ENCODE data around the gene DDX17. TPM values are rescaled to one million over a fixed set of nuclear protein-coding genes. Genes with fewer than 3 reads are reported as not detected.

DDX17 gene
- total RNA-seq, 1 donor from 2014 or later = 492 TPM

- no peaks in the 10 kb centered on the region for H3K4me1 Mint-ChIP-seq (ENCODE audit: unreplicated experiment)
- H3K9me3 Mint-ChIP-seq (ENCODE audit: unreplicated experiment) = no peaks in the 10 kb centered on the region
- peaks cover 7% of the 10 kb centered on the region for H3K27me3 Mint-ChIP-seq (ENCODE audit: unreplicated experiment)
- no peak overlapping the region for H3K27ac Mint-ChIP-seq (ENCODE audit: unreplicated experiment)
- peaks cover 4% of the 10 kb centered on the region for H3K36me3 Mint-ChIP-seq (ENCODE audit: low read depth, unreplicated experiment)
- no peak overlapping the region for H3K4me3 Mint-ChIP-seq (ENCODE audit: unreplicated experiment)
- DNase-seq (ENCODE audit: low spot score) = no peak
- TF ChIP-seq CTCF (IDR thresholded peaks at IDR 0.05; ENCODE audit: unreplicated experiment) = no peak
These were observed 69.3 kb downstream of the DDX17 start for GRCh38 chr22:38436629-38437395.

GRCh38 chr22:38435965-38436364 lies 70.1 kb downstream of the DDX17 start:
- peaks cover 4% of the 10 kb centered on the region for H3K36me3 Mint-ChIP-seq (ENCODE audit: low read depth, unreplicated experiment)
- H3K27ac Mint-ChIP-seq (ENCODE audit: unreplicated experiment) = no peak overlapping the region
- DNase-seq (ENCODE audit: low spot score) = no peak
- no peaks in the 10 kb centered on the region for H3K4me1 Mint-ChIP-seq (ENCODE audit: unreplicated experiment)
- H3K27me3 Mint-ChIP-seq (ENCODE audit: unreplicated experiment) = peaks cover 7% of the 10 kb centered on the region
- H3K4me3 Mint-ChIP-seq (ENCODE audit: unreplicated experiment) = no peak overlapping the region
- TF ChIP-seq CTCF (IDR thresholded peaks at IDR 0.05; ENCODE audit: unreplicated experiment) = no peak
- H3K9me3 Mint-ChIP-seq (ENCODE audit: unreplicated experiment) = no peaks in the 10 kb centered on the region

- no peak overlapping the region for H3K27ac Mint-ChIP-seq (ENCODE audit: unreplicated experiment)
- H3K27me3 Mint-ChIP-seq (ENCODE audit: unreplicated experiment) = peaks cover 4% of the 10 kb centered on the region
- H3K4me3 Mint-ChIP-seq (ENCODE audit: unreplicated experiment) = no peak overlapping the region
- H3K36me3 Mint-ChIP-seq (ENCODE audit: low read depth, unreplicated experiment) = no peaks in the 10 kb centered on the region
- DNase-seq (ENCODE audit: low spot score) = no peak
- H3K4me1 Mint-ChIP-seq (ENCODE audit: unreplicated experiment) = no peaks in the 10 kb centered on the region
- no peak for TF ChIP-seq CTCF (IDR thresholded peaks at IDR 0.05; ENCODE audit: unreplicated experiment)
- H3K9me3 Mint-ChIP-seq (ENCODE audit: unreplicated experiment) = no peaks in the 10 kb centered on the region
These were observed 71.1 kb downstream of the DDX17 start for GRCh38 chr22:38435010-38435409.

- Mint-ChIP-seq H3K9me3 (ENCODE audit: unreplicated experiment) (no peaks in the 10 kb centered on the region), H3K27me3 (ENCODE audit: unreplicated experiment) (peaks cover 4% of the 10 kb centered on the region), H3K27ac (ENCODE audit: unreplicated experiment) (no peak overlapping the region), H3K4me1 (ENCODE audit: unreplicated experiment) (no peaks in the 10 kb centered on the region), H3K36me3 (ENCODE audit: low read depth, unreplicated experiment) (no peaks in the 10 kb centered on the region), H3K4me3 (ENCODE audit: unreplicated experiment) (no peak overlapping the region)
- no peak for DNase-seq (ENCODE audit: low spot score)
- no peak for TF ChIP-seq CTCF (IDR thresholded peaks at IDR 0.05; ENCODE audit: unreplicated experiment)
These were observed 72.2 kb downstream of the DDX17 start for GRCh38 chr22:38433871-38434270.

Other genes with a start within 250 kb of the DDX17 start
- gene TMEM184B, start 233.3 kb downstream of the DDX17 start, total RNA-seq (ENCODE audit: unreplicated experiment) = 59.8 TPM
- gene CSNK1E, start 188.9 kb downstream of the DDX17 start, total RNA-seq (ENCODE audit: unreplicated experiment) = 144 TPM
- 0.21 TPM for gene KCNJ4, start 51.1 kb downstream of the DDX17 start, total RNA-seq (ENCODE audit: unreplicated experiment)
- gene KDELR3, start 38.2 kb downstream of the DDX17 start, total RNA-seq (ENCODE audit: unreplicated experiment) = 3.7 TPM
- gene DMC1, start 63.9 kb upstream of the DDX17 start, total RNA-seq (ENCODE audit: unreplicated experiment) = 3.5 TPM
- 2.5 TPM for gene FAM227A, start 150.1 kb upstream of the DDX17 start, total RNA-seq (ENCODE audit: unreplicated experiment)
- gene CBY1, start 150.3 kb upstream of the DDX17 start, total RNA-seq (ENCODE audit: unreplicated experiment) = 29.7 TPM
- gene TOMM22, start 175.6 kb upstream of the DDX17 start, total RNA-seq (ENCODE audit: unreplicated experiment) = 108 TPM
- 49.6 TPM for gene JOSD1, start 194.6 kb upstream of the DDX17 start, total RNA-seq (ENCODE audit: unreplicated experiment)
- 44.5 TPM for gene GTPBP1, start 199.6 kb upstream of the DDX17 start, total RNA-seq (ENCODE audit: unreplicated experiment)
- 74.4 TPM for gene SUN2, start 249.7 kb upstream of the DDX17 start, total RNA-seq (ENCODE audit: unreplicated experiment)

Data from endothelial cell (in vitro differentiated cells).